SIG-M5 treated with dmso at 0.1 percent for 504 hours (cell line): ENCODE data around the gene ZNF595.
"Not testable (repeated sequence)": the region's sequence is repeated elsewhere in the genome, so short reads cannot be mapped to it uniquely, and the experiment has no call there.

Source experiments
- DNase-seq: peaks from one replicate; lab custom pipeline; 2025; ENCODE audit not compliant: unreplicated experiment; lab: John Stamatoyannopoulos, UW

The ZNF595 gene

DNA sequence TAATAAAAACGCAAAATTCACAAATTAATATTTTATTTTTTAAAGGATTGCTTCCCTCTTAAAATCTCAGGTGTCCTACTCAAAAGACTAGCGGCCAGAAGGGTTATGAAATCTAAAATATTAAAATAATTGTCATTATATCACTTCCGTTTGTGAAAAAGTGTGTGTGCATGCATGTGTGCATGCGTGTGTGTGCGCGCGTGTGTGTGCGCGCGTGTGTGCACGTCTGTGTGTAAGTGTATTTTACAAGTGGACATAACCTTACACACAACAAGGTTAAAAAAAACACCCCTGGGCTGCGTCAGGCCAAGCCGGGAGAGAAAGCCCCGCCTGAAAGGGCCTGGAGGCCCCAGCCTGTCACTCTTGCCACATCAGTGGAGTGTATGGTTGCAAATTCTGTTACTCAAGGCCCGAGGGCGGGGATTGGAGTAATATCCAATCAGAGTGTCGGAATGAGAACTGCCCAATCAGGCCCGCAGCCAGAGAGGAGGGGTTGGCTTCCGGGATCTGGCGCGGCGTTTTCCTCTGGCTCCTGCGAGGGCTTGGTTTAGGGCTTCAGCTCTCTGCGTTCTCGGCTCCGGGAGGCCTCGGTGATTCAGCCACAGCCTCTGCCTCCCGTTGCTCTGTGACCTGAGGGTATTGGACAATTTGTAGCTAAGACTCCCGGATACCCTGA, at the start of gene ZNF595:
ZNF595 (plus strand) TSS at position 518 of the 676 bp plus-strand sequence. CDS start 168 bp downstream, outside the sequence.
- DNase-seq, result not testable (repeated sequence)

DNA sequence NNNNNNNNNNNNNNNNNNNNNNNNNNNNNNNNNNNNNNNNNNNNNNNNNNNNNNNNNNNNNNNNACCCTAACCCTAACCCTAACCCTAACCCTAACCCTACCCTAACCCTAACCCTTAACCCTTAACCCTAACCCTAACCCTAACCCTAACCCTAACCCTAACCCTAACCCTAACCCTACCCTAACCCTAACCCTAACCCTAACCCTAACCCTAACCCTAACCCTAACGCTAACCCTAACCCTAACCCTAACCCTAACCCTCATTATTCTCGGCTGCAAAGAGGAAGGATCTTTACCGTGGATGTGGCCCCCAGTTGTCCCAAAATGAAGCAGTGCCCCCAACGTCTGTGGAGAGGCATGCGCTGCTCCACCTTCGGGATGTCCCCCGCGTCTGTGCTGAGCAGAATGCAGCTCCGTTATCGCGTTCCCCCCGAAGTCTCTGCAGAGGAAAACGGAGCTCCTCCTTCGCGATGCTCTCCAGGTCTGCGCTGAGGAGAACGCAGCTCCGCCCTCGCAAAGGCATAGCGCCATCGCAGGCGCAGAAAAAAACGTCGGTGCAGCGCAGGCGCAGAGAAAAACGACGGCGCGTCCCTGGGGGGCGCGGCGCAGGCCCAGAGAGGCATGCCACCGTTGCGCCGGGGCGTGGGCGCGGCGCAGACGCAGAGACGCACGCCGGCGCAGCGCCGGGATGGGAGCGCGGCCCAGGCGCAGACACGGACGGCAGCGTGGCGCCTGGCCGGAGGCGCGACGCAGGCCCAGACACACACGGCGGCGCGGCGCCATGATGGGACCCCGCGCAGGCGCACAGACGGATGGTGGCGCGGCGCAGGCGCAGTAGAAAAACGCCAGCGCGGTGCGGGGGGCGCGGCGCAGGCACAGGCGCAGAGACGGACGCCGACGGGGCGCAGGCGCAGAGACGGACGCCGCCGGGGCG, 42.9 kb upstream of the ZNF595 start:
- not testable (repeated sequence) for DNase-seq

GRCh38 chr4:11095-11815, 41.9 kb upstream of the ZNF595 start:
- DNase-seq, result not testable (repeated sequence)

DNA sequence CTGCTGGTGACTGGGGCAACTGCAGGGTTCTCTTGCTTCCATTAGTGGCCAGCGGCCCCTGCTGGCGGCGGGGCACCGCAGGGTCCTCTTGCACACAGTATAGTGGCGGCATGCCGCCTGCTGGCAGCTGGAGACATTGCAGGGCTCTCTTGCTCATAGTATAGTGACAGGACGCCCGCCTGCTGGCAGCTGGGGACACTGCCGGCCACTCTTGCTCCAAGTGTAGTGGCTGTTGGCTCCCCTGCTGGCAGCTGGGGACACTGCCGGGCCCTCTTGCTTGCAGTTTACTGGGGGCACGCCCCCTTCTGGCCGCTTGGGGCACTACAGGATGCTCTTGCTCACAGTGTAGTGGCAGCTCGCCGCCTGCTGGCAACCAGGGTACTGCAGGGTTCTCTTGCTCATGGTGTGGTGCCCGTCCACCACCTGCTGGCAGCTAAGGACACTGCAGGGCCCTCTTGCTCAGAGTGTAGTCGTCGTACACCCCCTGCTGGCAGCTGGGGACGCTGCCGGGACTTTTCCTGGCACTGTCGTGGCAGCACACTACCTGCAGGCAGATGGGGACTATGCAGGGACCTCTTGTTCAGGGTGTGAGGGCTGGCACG, 41.2 kb upstream of the ZNF595 start:
- DNase-seq, result not testable (repeated sequence)

DNA sequence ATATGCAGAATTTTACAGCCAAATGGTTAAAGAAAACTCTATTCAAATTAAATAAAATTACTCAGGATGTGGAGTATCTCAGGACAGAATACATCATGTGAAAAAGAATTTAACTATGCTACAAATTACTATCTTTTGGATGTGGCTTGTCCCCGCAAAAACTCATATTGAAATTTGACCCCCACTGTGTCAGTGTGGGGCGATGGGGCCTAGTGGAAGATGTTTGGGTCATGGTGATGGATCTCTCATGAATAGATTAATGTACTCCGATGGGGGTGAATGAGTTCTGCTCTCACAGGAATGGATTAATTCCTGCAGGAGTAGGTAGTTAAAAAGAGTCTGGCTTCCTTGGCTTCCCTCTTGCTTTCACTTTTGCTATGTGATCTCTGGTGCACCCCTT, 35.0 kb upstream of the ZNF595 start:
- not testable (repeated sequence) for DNase-seq

DNA sequence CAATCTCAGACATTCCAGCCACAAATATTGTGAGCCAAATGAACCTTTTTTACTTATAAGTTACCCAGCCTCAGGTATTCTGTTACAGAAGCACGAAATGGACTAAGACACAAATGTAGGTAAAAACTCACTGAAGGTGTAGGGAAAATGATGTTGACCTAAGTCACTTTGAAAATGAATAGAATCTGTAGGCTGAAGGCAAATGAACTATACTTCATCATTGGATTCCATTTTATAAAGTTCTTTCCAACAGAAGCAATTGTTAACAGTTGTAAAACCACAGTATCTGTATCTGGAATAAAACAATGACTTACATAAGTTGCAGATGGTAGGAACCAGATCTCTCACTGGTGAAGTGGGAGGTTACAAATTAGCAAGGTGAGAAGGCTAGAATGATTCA, 34.5 kb upstream of the ZNF595 start:
- DNase-seq, result not testable (repeated sequence)

DNA sequence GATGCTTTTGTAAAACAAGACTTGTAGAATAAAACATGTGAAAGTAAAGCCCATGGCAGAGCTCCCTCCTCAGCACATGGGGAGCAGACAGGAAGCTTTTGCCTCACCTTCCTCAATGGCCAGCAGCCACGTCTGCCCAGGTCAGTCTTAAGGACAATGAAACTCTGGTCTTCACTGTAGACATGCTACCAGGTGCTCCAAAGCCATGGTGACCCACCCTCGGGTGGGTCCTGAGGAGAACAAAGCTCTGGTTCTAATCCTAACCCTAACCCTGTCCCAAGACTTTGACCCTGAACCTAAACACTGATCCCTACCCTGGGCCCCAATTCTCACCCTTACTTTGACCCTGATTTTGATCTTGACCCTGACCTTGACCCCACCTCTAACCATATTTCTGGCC, 30.2 kb upstream of the ZNF595 start:
- not testable (repeated sequence) for DNase-seq

DNA sequence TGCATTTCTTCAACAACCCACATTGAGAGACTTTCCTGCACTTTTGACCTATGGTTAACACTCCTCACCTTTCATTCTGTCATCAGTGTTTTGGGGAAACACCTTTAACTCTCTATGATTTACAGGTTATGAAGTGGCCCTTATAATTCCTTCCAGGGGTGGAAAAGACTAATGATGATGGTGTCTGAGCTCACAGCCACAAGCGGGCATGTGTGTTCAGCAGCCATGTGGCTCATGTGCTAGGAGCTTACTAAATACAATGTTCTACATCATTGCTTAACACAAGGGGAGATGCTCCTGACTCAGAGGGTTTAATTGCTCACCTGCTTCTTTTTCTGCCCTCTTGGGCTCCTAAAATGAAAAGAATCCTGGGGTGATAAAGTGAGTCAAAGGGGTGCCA, 28.8 kb upstream of the ZNF595 start:
- DNase-seq, result not testable (repeated sequence)

GRCh38 chr4:27501-27900, 25.6 kb upstream of the ZNF595 start:
- not testable (repeated sequence) for DNase-seq

DNA sequence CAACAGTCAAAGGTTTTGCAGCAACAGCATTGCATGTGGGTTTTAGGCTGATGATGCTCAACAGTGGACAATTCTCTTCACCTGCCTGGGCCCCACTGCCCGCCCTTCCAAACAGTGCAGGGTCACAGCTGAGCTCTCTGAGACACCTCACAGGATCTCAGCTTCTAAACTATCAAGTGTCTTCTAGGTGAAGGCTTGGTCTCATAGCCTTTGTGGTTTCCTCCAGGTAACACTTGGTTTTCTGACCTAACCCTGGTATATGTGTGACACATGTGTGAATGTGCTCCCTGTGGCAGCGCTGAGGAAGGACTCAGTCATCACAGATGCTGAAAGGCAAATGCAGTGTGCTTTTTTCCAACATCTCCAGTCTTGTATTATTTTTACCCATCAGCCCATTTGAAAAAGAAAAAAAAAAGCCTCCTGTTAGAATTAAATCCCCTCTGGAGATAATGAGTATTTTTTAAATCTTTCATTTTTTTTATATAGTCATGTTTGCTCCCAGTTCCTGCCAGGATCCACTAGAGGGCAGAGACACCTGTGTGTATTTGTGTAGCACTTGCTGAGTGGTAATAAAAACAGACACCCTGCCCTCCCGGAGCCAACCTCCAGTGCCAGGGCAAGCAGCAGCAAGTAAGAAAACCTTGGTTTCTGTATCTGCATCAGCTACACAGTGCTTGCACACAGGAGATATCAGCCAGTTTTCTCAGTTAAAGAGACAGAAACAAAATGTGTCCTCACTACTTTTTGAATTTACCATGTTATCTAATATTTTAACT, 24.2 kb upstream of the ZNF595 start:
- not testable (repeated sequence) for DNase-seq

DNA sequence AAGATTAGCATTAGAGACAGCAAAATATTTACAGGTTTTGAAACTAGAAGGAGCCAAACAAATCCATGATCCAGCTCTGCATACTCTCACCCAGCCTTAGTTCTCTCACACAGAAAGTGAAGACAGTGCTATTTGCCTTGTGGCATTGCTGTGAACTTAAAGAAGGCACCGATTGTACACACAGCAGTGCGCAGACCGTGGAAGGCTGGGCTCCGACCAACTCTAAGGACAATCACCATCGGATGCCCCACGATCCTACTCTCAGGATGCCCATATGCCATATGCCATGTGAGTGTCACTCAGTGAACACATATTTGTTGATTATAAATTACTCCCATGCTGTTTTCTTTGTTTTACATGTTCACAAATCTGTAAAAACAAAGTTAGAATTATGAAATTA, 19.8 kb upstream of the ZNF595 start:
- not testable (repeated sequence) for DNase-seq

- not testable (repeated sequence) for DNase-seq
These were observed 16.3 kb upstream of the ZNF595 start for GRCh38 chr4:36559-37415.

DNA sequence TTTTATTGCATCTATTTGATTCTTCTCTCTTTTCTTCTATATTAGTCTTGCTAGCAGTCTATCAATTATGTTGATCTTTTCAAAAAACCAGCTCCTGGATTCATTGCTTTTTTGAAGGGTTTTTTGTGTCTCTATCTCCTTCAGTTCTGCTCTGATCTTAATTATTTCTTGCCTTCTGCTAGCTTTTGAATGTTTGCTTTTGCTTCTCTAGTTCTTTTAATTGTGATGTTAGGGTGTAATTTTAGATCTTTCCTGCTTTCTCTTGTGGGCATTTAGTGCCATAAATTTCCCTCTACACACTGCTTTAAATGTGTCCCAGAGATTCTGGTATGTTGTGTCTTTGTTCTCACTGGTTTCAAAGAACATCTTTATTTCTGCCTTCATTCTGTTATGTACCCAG, 14.9 kb upstream of the ZNF595 start:
- not testable (repeated sequence) for DNase-seq

DNA sequence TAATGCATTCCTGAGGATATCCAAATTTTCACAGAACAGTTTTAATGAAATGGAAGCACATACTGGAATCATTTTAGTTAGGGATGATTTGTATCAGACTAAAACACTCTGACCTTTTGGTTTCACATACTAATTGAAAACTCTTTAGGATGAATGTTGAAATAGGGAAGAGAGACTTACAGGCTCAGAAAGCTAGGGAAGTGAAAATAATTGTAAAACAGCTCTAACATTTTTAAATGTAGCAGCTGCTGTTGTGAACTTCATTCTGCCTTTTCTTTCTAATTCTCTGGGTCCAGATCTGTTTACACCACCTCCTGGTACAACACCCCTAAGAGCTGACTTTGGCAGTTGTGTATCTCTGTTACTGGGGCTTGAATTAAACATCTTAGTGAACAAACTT, 9.7 kb upstream of the ZNF595 start:
- not testable (repeated sequence) for DNase-seq

GRCh38 chr4:51253-51652, 1.9 kb upstream of the ZNF595 start:
- DNase-seq, result not testable (repeated sequence)

DNA sequence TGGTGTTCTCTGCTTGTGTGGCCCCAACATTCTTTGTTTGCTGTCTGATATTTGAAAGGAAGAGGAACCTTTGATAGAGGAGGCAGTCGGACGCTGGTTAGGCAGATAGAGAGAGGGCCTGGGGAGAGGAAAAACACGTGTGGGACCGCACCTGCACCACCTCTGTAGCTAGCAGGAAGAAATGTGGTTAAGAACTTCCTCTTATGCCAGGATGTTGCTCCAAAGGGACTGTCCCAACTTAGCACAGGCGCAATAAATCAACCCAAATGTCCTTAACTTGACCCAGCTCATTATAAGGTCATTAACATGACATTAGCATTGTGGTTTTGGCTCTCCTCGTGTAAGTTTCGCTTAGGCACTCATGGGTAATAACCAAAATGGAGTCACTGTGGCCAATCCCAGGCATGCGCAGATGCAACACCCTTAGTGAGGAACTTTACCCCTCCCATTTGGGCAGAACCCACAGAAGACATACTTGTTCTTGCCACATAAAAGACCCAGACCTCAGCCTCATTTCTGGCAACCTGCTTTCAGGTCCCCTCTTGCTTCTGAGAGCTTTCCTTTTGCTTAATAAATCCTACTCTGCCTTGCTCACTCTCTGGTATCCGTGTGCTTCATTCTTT, 1.4 kb upstream of the ZNF595 start:
- not testable (repeated sequence) for DNase-seq

- not testable (repeated sequence) for DNase-seq
These were observed 400 bp downstream of the ZNF595 start for GRCh38 chr4:53521-53920.

GRCh38 chr4:64733-65132, 11.6 kb downstream of the ZNF595 start:
- DNase-seq, result not testable (repeated sequence)

DNA sequence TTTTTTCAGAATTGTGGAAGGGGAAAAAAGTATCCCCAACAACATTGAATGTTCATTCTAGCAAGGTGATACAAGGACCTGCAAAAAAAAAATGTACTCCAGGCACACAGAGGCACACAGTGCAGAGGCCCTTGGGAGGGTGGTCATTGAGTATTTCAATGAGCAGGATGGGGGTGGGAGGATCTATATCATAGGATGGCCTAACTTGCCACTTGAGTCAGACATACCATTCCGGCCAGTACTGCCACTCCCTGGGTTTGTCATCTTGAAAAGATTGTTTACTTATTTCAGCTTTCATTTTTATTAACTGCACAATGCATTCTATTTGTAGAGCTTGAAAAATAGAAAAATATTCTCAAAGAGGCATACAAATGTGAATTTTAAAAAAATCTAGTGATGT, 18.7 kb downstream of the ZNF595 start:
- no peak for DNase-seq
